ENCODE results near the gene PMP22.
"Not testable (repeated sequence)": the region's sequence is repeated elsewhere in the genome, so short reads cannot be mapped to it uniquely, and the experiment has no call there.

Gene PMP22

DNA sequence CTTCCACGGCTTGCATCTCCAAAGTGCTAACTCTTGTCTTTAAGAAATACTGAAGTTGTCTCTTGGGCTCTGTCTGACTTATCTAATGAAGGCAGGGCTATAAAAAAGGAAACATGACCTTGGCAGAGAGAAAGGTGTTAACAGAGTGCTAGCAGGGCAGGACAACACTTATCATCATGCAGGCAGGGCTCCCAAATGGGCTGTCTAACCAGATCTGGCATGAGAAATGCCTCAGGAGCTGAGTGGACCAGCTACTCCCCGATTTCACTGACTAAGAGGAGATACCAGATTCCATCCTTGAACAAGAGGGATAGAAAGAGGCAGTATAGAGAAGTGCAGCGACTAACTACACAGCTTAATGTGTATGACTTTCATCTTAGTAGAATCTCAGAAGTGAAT lies 32.6 kb downstream of the PMP22 start:
- TF ChIP-seq, protein P1, sequence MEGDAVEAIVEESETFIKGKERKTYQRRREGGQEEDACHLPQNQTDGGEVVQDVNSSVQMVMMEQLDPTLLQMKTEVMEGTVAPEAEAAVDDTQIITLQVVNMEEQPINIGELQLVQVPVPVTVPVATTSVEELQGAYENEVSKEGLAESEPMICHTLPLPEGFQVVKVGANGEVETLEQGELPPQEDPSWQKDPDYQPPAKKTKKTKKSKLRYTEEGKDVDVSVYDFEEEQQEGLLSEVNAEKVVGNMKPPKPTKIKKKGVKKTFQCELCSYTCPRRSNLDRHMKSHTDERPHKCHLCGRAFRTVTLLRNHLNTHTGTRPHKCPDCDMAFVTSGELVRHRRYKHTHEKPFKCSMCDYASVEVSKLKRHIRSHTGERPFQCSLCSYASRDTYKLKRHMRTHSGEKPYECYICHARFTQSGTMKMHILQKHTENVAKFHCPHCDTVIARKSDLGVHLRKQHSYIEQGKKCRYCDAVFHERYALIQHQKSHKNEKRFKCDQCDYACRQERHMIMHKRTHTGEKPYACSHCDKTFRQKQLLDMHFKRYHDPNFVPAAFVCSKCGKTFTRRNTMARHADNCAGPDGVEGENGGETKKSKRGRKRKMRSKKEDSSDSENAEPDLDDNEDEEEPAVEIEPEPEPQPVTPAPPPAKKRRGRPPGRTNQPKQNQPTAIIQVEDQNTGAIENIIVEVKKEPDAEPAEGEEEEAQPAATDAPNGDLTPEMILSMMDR (IDR thresholded peaks at IDR 0.05; ENCODE audit: low read depth, low read length), result no peak
- H3K4me3 ChIP-seq (ENCODE audit: low read depth, low read length), result no peak overlapping the region

DNA sequence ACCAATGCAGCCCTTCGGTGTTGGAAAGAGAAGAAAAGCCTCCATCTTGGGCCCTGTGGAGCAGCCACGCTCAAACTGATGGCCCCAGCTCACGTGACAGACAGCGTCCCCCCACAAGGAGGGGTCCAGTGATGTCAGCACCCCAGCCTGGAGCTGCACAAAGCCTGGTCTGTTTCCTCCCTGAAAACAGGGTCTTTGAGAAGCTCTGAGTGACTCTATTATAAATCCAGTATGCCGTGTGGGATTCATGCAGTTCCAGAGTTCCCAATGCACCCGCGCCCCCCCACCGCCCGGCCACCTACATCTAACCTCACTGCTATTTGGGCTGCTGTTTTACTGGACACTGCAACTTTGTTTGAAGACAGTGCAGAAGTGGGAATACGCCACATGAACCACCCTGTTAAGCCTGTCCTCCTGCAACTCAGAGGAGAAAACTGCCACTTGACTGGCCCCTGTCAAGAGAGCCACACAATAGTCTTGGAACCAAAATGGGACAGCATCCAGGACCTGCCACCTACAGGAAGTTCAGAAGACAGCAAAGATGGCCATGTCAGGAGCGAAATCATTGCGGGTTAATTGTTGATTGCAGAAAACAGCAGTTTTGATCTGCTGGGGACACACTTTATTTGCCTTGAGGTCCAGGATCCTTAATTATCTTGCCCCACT lies 33.1 kb downstream of the PMP22 start:
- no peak overlapping the region for H3K4me3 ChIP-seq (ENCODE audit: low read depth, low read length)
- TF ChIP-seq, protein P1 (IDR thresholded peaks at IDR 0.05; ENCODE audit: low read depth, low read length), result no peak

DNA sequence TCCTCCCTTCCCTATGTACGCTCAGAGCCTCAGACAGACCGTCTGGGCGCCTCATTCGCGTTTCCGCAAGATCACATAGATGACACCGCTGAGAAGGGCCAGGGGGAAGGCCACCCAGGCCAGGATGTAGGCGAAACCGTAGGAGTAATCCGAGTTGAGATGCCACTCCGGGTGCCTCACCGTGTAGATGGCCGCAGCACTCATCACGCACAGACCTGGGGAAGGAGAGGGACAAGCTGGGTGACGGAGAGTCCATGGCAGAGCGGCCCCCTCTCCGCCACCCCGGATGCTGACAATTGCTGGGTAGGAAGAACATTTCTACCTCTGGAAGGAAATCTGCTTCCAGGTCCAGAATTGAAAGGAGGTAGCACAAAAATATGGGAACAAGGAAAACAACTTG lies 34.3 kb downstream of the PMP22 start:
- no peak overlapping the region for H3K4me3 ChIP-seq (ENCODE audit: low read depth, low read length)
- TF ChIP-seq, protein P1 (IDR thresholded peaks at IDR 0.05; ENCODE audit: low read depth, low read length), result no peak

DNA sequence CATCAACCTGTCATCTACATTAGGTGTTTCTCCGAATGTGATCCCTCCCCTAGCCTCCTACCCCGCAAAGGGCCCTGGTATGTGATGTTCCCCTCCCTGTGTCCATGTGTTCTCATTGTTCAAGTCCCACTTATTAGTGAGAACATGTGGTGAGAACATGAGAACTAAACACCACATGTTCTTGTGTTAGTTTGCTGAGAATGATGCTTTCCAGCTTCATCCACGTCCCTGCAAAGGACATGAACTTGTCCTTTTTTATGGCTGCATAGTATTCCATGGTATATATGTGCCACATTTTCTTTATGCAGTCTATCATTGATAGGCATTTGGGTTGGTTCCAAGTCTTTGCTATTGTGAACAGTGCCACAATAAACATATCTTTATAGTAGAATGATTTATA lies 43.3 kb downstream of the PMP22 start:
- not testable (repeated sequence) for H3K4me3 ChIP-seq (ENCODE audit: low read depth, low read length)

DNA sequence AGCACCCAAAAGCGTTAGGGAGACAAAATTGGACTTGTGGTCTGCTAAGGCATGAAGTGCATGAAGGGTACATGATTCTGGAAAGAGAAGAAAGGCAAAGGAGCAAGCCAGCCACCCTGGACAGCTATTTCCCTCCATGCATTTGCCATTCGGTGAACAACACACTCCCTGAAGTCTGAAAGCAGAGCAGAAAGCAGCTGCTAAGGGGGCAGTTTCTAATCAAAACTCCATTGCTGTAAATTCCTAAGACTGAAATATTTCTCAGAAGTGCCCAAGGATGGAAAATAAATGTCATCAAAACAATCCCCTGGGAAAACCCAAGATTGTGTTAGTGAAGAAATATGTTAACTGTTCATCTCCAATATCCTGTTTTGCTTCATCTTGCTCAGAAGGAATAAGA lies 44.3 kb downstream of the PMP22 start:
- no peak overlapping the region for H3K4me3 ChIP-seq (ENCODE audit: low read depth, low read length)
- TF ChIP-seq, protein P1 (IDR thresholded peaks at IDR 0.05; ENCODE audit: low read depth, low read length), result no peak

DNA sequence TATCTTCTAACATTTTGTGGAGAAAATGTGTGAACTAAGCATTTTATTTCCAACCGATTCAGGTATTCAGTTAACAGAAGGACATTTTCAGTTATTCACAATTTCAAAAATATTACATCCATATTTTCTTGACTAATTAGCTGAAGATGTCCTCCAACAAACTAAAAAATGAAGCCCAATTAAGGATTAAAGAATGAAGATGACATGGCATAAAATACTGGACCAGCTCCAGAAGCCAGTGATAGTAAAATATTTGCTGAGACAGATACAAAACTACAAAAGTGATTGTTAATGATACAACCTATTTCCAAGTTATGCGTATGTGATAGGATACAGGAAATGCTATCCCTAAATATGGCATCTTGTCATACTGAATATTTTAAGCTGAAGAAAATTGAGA lies 48.6 kb downstream of the PMP22 start:
- TF ChIP-seq, protein P1 (IDR thresholded peaks at IDR 0.05; ENCODE audit: low read depth, low read length), result no peak
- no peak overlapping the region for H3K4me3 ChIP-seq (ENCODE audit: low read depth, low read length)

DNA sequence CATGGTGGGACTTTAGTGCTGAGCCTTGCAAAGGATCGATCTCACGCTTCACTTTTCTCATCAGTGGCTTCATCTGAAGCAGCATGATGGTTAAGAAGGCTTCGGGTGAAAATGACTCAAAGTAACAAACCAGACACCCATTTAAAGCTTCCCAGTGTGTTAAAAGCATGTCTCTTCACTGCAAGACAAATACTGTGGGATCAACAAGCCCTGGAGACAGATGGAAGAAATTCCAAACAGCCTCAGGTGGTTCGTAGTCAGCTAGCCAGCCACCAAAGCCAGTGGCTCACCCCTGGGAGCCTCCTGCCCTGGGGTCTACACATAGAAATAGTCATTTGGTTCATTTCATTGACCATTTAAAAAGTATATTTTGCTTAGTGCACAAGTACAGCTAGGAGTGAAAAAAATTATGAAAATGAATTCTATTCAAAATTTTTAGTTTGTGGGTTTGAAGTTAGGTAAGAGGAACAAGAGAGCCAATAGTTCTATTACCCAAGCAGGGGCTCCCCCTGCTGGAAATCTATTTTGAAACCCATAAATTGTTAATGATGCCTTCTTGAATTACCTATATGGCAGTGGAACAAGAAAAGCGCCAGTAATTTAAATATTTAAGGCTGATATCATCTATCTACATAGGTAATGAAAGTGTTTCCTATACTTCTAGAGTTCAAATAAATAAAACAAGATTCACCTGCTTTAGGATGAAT lies 51.6 kb downstream of the PMP22 start:
- H3K4me3 ChIP-seq (ENCODE audit: low read depth, low read length), result no peak overlapping the region
- TF ChIP-seq, protein P1 (IDR thresholded peaks at IDR 0.05; ENCODE audit: low read depth, low read length), result no peak

Data from WI38 (cell line).